A673 (cell line): ENCODE data around the gene VWA5B1. TPM values are rescaled to one million over a fixed set of nuclear protein-coding genes. Genes with fewer than 3 reads are reported as not detected.
A peak's percentile ranks its signal among the peaks of the same experiment; 100 is the strongest.

ENCODE experiments used
- BruUV-seq: library from RNA; stranded (reverse); fragments of 400-500 nt; replicated peaks from 2 replicates; lab custom pipeline; 2021; lab: Mats Ljungman, UMichigan
- CTCF ChIA-PET: fragments of 300-600 bp; sonication (Branson Sonifier 250); formaldehyde crosslinking; loops from one replicate; lab custom pipeline; 2022; ENCODE audit warnings: antibody characterized with exemption; lab: Charles Lee
- POLR2A ChIA-PET: fragments of 300-600 bp; sonication (Branson Sonifier 250); formaldehyde crosslinking; loops from one replicate; lab custom pipeline; 2022; ENCODE audit warnings: antibody characterized with exemption; ENCODE audit not compliant: low non-redundant PET; lab: Charles Lee
- DNase-seq: peaks from one replicate; pipeline ENCODE4 v3.0.0-alpha.2; 2015; ENCODE audit warnings: low spot score
- H3K27ac ChIP-seq: fragments of 200-600 bp; sonication (generic); 2 replicates; pipeline ENCODE4 v1.5.1; 2016; ENCODE audit warnings: mixed run types, low read depth, mild to moderate bottlenecking, mixed read lengths, antibody characterized with exemption, low read length; ENCODE audit not compliant: poor library complexity, severe bottlenecking
- H3K27me3 ChIP-seq: fragments of 200-600 bp; sonication (generic); replicated peaks from 2 replicates; pipeline ENCODE4 v1.6.1; 2017; ENCODE audit warnings: mixed run types, low read depth, mild to moderate bottlenecking, mixed read lengths, antibody characterized with exemption, low read length; ENCODE audit not compliant: insufficient read depth, poor library complexity
- H3K36me3 ChIP-seq: fragments of 200-600 bp; sonication (generic); 2 replicates; pipeline ENCODE4 v1.6.1; 2016; ENCODE audit warnings: mixed run types, mild to moderate bottlenecking, mixed read lengths, antibody characterized with exemption, low read length; ENCODE audit not compliant: insufficient read depth, poor library complexity, severe bottlenecking
- H3K4me1 ChIP-seq: fragments of 200-600 bp; sonication (generic); 2 replicates; pipeline ENCODE4 v1.6.1; 2017; ENCODE audit warnings: mixed run types, mild to moderate bottlenecking, mixed read lengths, antibody characterized with exemption, low read length; ENCODE audit not compliant: insufficient read depth, poor library complexity, severe bottlenecking
- H3K4me3 ChIP-seq: fragments of 200-600 bp; sonication (generic); 2 replicates; pipeline ENCODE4 v1.5.1; 2016; ENCODE audit warnings: low read depth, mixed run types, mild to moderate bottlenecking, mixed read lengths, low read length; ENCODE audit not compliant: poor library complexity, severe bottlenecking
- H3K9me3 ChIP-seq: fragments of 200-600 bp; sonication (generic); 2 replicates; pipeline ENCODE4 v1.6.1; 2016; ENCODE audit warnings: mixed run types, low read depth, mild to moderate bottlenecking, mixed read lengths, antibody characterized with exemption, low read length; ENCODE audit not compliant: poor library complexity, severe bottlenecking
- EZH2 ChIP-seq: fragments of 200-600 bp; sonication (generic); IDR thresholded peaks from 2 replicates; pipeline ENCODE4 v1.6.1; 2017; ENCODE audit warnings: borderline replicate concordance, low read depth, mild to moderate bottlenecking, mixed read lengths, antibody characterized with exemption, low read length; ENCODE audit not compliant: poor library complexity, severe bottlenecking
- intact Hi-C: fragments of 100-400 bp; cut with micrococcal nuclease; formaldehyde crosslinking; loops from one replicate; pipeline ENCODE4 v1.10.0; 2022; ENCODE audit not compliant: unreplicated experiment
- total RNA-seq: library from RNA; stranded (reverse); gene quantifications from 2 replicates; pipeline ENCODE4 v1.2.3, GENCODE V29; 2021
- TF ChIP-seq, protein P1 (sequence below): fragments of 300-800, 200-600 bp; sonication (generic); conservative IDR thresholded peaks from 2 replicates; pipeline ENCODE4 v1.5.1; 2017; ENCODE audit warnings: low read depth, mild to moderate bottlenecking, antibody characterized with exemption, low read length, moderate library complexity, mixed read lengths

The VWA5B1 gene
- total RNA-seq, 1 experiment from 2014 or later: not detected

GRCh38 chr1:20250340-20250989, 40.2 kb upstream of the VWA5B1 start:
- no peak for DNase-seq
- H3K27ac ChIP-seq: no peak overlapping the region
- H3K36me3 ChIP-seq: no peaks in the 10 kb centered on the region
- CTCF ChIA-PET: no interaction called here
- intact Hi-C loops: no loop called here
- H3K27me3 ChIP-seq: peaks cover 21% of the 10 kb centered on the region
- POLR2A ChIA-PET: no interaction called here
- no peak overlapping the region for H3K4me3 ChIP-seq
- no peaks in the 10 kb centered on the region for H3K4me1 ChIP-seq
- H3K9me3 ChIP-seq: no peaks in the 10 kb centered on the region
- no TSS peak for BruUV-seq
- TF ChIP-seq, protein P1, sequence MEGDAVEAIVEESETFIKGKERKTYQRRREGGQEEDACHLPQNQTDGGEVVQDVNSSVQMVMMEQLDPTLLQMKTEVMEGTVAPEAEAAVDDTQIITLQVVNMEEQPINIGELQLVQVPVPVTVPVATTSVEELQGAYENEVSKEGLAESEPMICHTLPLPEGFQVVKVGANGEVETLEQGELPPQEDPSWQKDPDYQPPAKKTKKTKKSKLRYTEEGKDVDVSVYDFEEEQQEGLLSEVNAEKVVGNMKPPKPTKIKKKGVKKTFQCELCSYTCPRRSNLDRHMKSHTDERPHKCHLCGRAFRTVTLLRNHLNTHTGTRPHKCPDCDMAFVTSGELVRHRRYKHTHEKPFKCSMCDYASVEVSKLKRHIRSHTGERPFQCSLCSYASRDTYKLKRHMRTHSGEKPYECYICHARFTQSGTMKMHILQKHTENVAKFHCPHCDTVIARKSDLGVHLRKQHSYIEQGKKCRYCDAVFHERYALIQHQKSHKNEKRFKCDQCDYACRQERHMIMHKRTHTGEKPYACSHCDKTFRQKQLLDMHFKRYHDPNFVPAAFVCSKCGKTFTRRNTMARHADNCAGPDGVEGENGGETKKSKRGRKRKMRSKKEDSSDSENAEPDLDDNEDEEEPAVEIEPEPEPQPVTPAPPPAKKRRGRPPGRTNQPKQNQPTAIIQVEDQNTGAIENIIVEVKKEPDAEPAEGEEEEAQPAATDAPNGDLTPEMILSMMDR: no peak
- TF ChIP-seq EZH2: no peak

- CTCF ChIA-PET: no interaction called here
- DNase-seq: no peak
- POLR2A ChIA-PET: no interaction called here
- no peaks in the 10 kb centered on the region for H3K9me3 ChIP-seq
- H3K27ac ChIP-seq: no peak overlapping the region
- no peaks in the 10 kb centered on the region for H3K4me1 ChIP-seq
- no TSS peak for BruUV-seq
- H3K36me3 ChIP-seq: no peaks in the 10 kb centered on the region
- TF ChIP-seq, protein P1: no peak
- TF ChIP-seq EZH2: no peak
- intact Hi-C loops: no loop called here
- H3K27me3 ChIP-seq: peaks cover 22% of the 10 kb centered on the region
- no peak overlapping the region for H3K4me3 ChIP-seq
Observed at GRCh38 chr1:20252587-20252986, 38.1 kb upstream of the VWA5B1 start.

DNA sequence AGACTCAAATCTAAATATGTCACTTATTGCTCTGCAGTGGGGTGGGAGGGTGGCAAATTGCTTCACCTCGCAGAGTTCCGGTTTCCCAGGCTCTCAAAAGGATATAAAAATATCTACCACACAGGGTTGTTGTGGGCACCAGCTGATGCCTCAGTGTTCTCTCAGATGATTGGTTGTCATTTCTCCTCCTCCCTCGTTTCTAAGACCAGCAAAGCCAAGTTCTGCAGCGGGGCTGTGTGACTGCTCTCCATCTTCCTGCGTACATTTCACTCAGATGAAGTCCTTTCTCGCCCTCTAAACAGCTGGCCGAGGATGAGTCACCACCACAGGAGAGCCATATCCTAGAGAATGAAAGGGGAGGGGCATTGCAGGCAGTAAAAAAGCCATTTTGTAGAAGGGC, 35.0 kb upstream of the VWA5B1 start:
- DNase-seq: peak; percentile 67
- BruUV-seq: no TSS peak
- H3K27ac ChIP-seq: no peak overlapping the region
- peaks cover 28% of the 10 kb centered on the region for H3K27me3 ChIP-seq
- no peaks in the 10 kb centered on the region for H3K4me1 ChIP-seq
- H3K9me3 ChIP-seq: no peaks in the 10 kb centered on the region
- no peak overlapping the region for H3K4me3 ChIP-seq
- CTCF ChIA-PET: no interaction called here
- TF ChIP-seq EZH2: no peak
- TF ChIP-seq, protein P1: no peak
- no peaks in the 10 kb centered on the region for H3K36me3 ChIP-seq
- POLR2A ChIA-PET: no interaction called here
- intact Hi-C loops: no loop called here
